Panc1 (cell line): ENCODE data around the gene HESX1.

Experiments
- POLR2AphosphoS5 ChIP-seq: IDR thresholded peaks from 2 replicates; pipeline ENCODE4 v1.6.1; 2012; ENCODE audit warnings: mild to moderate bottlenecking, low read depth, low read length, moderate library complexity
- SIN3A ChIP-seq: IDR thresholded peaks from 2 replicates; pipeline ENCODE4 v1.6.1; 2012; ENCODE audit warnings: low read depth, mild to moderate bottlenecking, low read length, moderate library complexity, borderline replicate concordance; ENCODE audit not compliant: insufficient read depth
- TCF7L2 ChIP-seq: IDR thresholded peaks from 2 replicates; pipeline ENCODE4 v1.6.1; 2011; ENCODE audit warnings: mild to moderate bottlenecking, low read depth, low read length, inconsistent platforms
- TF ChIP-seq, protein P1 (sequence below): fragments of 450-650 bp; IDR thresholded peaks from 2 replicates; pipeline ENCODE4 v1.5.1; 2017; ENCODE audit warnings: mild to moderate bottlenecking
- TF ChIP-seq, protein P2 (sequence below), 2 experiments: IDR thresholded peaks; 2 replicates each; pipeline ENCODE4 v1.6.1; 2011 to 2012; ENCODE audit warnings: low read depth in 2 of 2, control low read depth in 1 of 2, low read length in 1 of 2, mild to moderate bottlenecking in 1 of 2, moderate library complexity in 1 of 2; ENCODE audit not compliant: insufficient read depth in 1 of 2

DNA sequence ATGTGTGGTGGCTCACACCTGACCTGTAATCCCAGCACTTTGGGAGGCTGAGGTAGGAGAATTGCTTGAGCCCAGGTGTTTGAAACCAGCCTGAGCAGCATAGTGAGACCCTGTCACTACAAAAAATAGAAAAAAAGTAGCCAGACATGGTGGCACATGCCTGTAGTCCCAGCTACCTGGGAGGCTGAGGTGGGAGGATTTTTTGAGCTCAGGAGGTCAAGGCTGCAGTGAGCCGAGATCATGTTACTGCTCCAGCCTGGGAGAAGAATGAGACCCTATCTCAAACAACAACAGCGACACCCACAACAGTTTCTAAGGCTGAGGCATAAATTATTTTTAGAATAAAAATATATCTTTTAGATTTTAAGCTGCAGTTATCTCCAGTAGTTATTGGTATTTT is 34.0 kb upstream of the HESX1 start:
- TF ChIP-seq, protein P1, sequence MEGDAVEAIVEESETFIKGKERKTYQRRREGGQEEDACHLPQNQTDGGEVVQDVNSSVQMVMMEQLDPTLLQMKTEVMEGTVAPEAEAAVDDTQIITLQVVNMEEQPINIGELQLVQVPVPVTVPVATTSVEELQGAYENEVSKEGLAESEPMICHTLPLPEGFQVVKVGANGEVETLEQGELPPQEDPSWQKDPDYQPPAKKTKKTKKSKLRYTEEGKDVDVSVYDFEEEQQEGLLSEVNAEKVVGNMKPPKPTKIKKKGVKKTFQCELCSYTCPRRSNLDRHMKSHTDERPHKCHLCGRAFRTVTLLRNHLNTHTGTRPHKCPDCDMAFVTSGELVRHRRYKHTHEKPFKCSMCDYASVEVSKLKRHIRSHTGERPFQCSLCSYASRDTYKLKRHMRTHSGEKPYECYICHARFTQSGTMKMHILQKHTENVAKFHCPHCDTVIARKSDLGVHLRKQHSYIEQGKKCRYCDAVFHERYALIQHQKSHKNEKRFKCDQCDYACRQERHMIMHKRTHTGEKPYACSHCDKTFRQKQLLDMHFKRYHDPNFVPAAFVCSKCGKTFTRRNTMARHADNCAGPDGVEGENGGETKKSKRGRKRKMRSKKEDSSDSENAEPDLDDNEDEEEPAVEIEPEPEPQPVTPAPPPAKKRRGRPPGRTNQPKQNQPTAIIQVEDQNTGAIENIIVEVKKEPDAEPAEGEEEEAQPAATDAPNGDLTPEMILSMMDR, result no peak
- TF ChIP-seq, protein P2, sequence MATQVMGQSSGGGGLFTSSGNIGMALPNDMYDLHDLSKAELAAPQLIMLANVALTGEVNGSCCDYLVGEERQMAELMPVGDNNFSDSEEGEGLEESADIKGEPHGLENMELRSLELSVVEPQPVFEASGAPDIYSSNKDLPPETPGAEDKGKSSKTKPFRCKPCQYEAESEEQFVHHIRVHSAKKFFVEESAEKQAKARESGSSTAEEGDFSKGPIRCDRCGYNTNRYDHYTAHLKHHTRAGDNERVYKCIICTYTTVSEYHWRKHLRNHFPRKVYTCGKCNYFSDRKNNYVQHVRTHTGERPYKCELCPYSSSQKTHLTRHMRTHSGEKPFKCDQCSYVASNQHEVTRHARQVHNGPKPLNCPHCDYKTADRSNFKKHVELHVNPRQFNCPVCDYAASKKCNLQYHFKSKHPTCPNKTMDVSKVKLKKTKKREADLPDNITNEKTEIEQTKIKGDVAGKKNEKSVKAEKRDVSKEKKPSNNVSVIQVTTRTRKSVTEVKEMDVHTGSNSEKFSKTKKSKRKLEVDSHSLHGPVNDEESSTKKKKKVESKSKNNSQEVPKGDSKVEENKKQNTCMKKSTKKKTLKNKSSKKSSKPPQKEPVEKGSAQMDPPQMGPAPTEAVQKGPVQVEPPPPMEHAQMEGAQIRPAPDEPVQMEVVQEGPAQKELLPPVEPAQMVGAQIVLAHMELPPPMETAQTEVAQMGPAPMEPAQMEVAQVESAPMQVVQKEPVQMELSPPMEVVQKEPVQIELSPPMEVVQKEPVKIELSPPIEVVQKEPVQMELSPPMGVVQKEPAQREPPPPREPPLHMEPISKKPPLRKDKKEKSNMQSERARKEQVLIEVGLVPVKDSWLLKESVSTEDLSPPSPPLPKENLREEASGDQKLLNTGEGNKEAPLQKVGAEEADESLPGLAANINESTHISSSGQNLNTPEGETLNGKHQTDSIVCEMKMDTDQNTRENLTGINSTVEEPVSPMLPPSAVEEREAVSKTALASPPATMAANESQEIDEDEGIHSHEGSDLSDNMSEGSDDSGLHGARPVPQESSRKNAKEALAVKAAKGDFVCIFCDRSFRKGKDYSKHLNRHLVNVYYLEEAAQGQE (IDR thresholded peaks at IDR 0.05; ENCODE audit: insufficient read depth in 1 of 2, low read depth in 2 of 2, low read length in 1 of 2), result no peak
- TF ChIP-seq SIN3A, result no peak
- TF ChIP-seq POLR2AphosphoS5, result no peak
- no peak for TF ChIP-seq TCF7L2
